Measurements from ENCODE around the gene CDKN1C.

CDKN1C gene

DNA sequence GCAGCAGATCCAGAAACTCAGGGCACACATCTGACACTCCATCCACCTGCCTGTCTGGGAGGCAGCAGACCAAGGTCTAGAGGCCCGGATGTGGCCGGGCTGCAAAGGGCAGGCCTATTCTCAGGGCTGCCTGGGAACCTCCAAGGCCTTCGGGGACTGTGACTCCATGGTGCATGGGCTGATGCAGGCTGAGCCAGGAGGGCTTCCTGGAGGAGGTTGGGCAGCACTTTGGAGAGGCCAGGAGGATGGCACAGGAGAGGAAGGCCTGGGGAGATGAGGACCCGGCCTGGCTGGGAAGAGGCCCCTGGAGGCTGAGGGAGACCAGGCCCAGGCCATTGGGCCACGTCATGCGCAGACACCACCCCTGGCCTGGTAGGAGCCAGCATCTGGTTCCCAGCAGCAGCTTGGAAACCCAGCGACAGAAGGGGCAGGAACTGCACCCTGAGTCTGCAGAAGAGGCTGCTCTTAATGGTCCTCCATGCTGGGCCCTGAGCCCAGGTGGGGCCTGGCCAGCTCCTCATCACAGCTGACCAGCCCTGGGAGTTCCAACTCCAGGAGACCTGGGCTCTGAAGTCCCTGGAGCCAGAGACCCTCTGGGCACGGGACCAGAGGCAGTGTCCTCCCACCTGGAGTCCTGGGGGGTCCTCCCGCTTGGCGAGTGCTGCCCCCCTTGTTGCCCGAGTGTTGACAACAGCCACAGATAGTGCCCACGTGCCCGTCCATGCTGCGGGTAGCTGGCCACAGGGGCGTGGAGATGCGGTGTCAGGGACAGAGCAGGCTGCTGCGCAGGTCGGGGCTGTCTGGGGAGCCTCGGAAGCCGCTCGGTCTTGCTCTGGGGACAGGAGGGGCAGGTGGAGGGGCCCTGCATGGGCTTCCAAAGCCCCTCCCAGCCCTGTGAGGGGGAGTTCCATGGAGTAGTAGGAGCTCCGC lies 38.1 kb upstream of the CDKN1C start:
- Histone ChIP-seq H4K20me1 (peaks cover 21% of the 10 kb centered on the region), H3K36me3 (no peaks in the 10 kb centered on the region), H3K27ac (no peak overlapping the region)

DNA sequence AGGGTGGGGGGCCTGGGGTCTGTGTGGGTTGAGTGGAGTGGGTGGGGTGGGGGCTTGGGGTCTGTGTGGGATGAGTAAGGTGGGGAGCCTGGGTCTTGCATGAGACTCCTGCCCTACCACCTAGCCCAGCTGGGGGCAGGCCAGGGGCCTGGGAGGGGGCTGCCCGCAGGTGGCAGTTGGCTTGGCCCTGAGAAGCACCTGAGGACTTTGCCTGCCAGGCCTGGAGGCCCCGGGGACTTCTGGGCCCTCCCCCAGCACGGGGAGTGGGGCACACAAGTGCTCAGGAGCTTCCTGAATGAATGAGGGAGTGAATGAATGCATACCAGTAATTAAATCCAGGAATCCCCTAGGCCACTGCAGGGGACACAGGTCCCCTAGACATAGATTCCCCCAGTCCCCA lies 37.1 kb upstream of the CDKN1C start:
- H3K9me3 ChIP-seq = no peaks in the 10 kb centered on the region
- H3K4me3 ChIP-seq = no peak overlapping the region
- no peaks in the 10 kb centered on the region for H3K36me3 ChIP-seq
- H3K27me3 ChIP-seq = peaks cover 16% of the 10 kb centered on the region
- H3K9ac ChIP-seq = no peak overlapping the region
- no peak overlapping the region for H3K27ac ChIP-seq
- no peak for TF ChIP-seq Cebpa-rat (IDR thresholded peaks at IDR 0.05)
- H3K4me2 ChIP-seq = no peak overlapping the region
- H4K20me1 ChIP-seq = peaks cover 10% of the 10 kb centered on the region
- H3K4me1 ChIP-seq = peaks cover 77% of the 10 kb centered on the region

More for the DNA sequence above, 38.1 kb upstream of the CDKN1C start:
- peaks cover 26% of the 10 kb centered on the region for H3K27me3 ChIP-seq
- H3K4me1 ChIP-seq = peaks cover 77% of the 10 kb centered on the region
- H3K9me3 ChIP-seq = no peaks in the 10 kb centered on the region
- no peak overlapping the region for H3K9ac ChIP-seq
- 0 out of 2 replicates have a peak overlapping the region, but pooled peaks have one; percentile 12 for H3K4me2 ChIP-seq
- H3K4me3 ChIP-seq = no peak overlapping the region
- no peak for TF ChIP-seq Cebpa-rat (IDR thresholded peaks at IDR 0.05)

DNA sequence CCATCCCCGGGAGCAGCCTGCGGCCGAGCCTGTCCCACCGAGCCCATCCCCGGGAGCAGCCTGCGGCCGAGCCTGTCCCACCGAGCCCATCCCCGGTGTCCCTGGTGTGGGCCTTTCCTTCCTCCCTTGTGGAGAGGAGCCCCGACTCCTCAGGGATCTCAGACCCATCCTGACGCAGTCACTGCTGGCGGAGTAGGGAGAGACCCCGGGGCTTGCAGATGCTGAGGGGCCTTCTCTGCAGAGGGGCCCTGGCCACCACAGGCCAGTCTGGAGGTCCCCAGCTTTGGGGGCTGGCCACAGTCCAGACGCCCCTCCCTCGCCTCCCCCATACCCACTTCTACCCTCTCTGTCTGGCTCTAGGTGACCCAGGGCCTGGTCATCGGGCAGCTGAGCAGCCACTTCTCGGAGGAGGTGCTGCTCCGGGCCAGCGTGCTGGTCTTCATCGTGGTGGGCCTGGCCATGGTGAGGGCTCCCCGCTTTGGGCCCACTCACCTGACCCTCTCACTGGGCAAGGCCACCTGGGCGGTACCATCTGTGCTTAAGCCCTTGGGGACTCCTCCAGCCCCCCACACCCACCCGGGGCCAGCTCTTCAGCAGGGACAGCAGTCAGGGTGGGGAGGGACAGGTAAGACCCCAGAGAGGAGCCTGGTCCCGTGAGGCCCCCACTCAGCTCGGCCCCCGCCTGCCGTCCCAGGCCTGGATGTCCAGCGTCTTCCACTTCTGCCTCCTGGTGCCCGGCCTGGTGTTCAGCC lies 36.3 kb upstream of the CDKN1C start:
- Histone ChIP-seq H3K36me3 (no peaks in the 10 kb centered on the region), H3K9me3 (no peaks in the 10 kb centered on the region), H4K20me1 (peaks cover 3% of the 10 kb centered on the region; the same call in 1 of the 2 replicates), H3K27ac (no peak overlapping the region), H3K4me1 (peaks cover 77% of the 10 kb centered on the region), H3K4me3 (no peak overlapping the region), H3K27me3 (peaks cover 8% of the 10 kb centered on the region), H3K9ac (no peak overlapping the region), H3K4me2 (peak overlapping the region; percentile 98)
- no peak for TF ChIP-seq Cebpa-rat (IDR thresholded peaks at IDR 0.05)

DNA sequence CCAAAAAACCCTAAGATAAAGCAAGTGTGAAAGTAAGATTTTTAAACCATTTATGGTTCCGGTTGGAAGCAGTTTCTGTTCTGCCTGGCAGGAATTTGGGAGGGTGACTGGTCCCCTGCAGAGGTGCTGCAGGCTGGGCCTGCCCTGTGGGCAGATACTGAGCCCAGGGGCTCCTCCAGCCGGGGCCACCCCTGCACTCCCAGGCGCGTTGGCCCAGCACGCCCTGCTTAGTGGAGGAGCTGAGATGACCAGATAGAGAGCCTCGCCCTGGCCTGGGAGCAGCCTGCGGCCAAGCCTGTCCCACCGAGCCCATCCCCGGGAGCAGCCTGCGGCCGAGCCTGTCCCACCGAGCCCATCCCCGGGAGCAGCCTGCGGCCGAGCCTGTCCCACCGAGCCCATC lies 35.7 kb upstream of the CDKN1C start:
- Histone ChIP-seq H3K36me3 (no peaks in the 10 kb centered on the region), H3K27ac (no peak overlapping the region), H3K4me1 (peaks cover 82% of the 10 kb centered on the region), H4K20me1 (no peaks in the 10 kb centered on the region), H3K9me3 (no peaks in the 10 kb centered on the region), H3K4me2 (peak overlapping the region; percentile 98), H3K27me3 (peaks cover 2% of the 10 kb centered on the region), H3K9ac (no peak overlapping the region), H3K4me3 (no peak overlapping the region)
- no peak for TF ChIP-seq Cebpa-rat (IDR thresholded peaks at IDR 0.05)

DNA sequence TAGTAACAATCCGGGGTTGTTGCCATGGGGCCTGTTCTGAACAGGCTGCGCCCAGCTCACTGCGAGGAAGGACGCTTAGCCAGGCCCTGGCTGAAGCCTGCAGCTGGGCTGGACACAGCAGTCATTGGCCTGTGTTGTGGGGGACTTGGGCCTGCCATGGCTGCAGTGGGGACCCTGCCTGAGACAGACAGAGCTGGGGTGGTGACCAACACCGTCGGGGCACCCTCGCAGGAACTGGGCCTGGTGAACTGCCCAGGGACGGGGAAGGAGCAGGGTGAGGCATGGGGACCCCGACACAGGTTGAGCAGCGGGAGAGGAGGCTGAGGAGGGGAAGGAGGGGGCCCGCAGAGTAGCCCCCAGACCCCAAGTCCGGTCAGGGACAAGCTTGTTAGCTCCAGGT lies 34.8 kb upstream of the CDKN1C start:
- peak overlapping the region; percentile 98 for H3K4me2 ChIP-seq
- H3K4me1 ChIP-seq = peaks cover 91% of the 10 kb centered on the region
- no peaks in the 10 kb centered on the region for H3K27me3 ChIP-seq
- no peaks in the 10 kb centered on the region for H3K9me3 ChIP-seq
- H3K36me3 ChIP-seq = no peaks in the 10 kb centered on the region
- H4K20me1 ChIP-seq = no peaks in the 10 kb centered on the region
- TF ChIP-seq Cebpa-rat (IDR thresholded peaks at IDR 0.05) = no peak
- 0 out of 2 replicates have a peak overlapping the region, but pooled peaks have one; percentile 33 for H3K4me3 ChIP-seq
- peak overlapping the region; percentile 65 for H3K9ac ChIP-seq
- peak overlapping the region; percentile 93 for H3K27ac ChIP-seq

DNA sequence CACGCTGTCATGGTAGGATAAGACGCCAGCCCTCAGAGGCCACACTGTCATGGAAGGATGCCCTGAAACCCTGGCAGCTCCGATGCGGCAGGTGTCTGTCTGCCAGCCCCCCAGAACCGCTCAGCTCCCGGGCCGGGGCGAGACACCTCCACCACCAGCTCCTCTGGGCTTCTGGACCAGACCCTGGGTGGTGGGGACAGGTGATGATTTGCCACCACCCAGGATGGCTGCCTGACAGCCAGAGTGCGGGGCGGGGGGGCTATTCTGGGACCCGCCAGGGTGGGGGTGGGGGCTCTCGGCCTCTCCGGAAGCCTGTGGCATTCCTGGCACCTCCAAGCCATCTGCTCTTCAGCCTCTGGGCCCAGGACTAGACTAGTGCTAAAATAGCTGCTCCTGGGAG lies 34.3 kb upstream of the CDKN1C start:
- Histone ChIP-seq H4K20me1 (no peaks in the 10 kb centered on the region), H3K27ac (peak overlapping the region; percentile 93), H3K4me2 (peak overlapping the region; percentile 98), H3K36me3 (no peaks in the 10 kb centered on the region), H3K27me3 (no peaks in the 10 kb centered on the region), H3K9ac (peak overlapping the region; percentile 65; the same call in 1 of the 2 replicates), H3K9me3 (no peaks in the 10 kb centered on the region), H3K4me1 (peaks cover 92% of the 10 kb centered on the region), H3K4me3 (peak overlapping the region; percentile 33; the same call in 1 of the 2 replicates)
- no peak for TF ChIP-seq Cebpa-rat (IDR thresholded peaks at IDR 0.05)

DNA sequence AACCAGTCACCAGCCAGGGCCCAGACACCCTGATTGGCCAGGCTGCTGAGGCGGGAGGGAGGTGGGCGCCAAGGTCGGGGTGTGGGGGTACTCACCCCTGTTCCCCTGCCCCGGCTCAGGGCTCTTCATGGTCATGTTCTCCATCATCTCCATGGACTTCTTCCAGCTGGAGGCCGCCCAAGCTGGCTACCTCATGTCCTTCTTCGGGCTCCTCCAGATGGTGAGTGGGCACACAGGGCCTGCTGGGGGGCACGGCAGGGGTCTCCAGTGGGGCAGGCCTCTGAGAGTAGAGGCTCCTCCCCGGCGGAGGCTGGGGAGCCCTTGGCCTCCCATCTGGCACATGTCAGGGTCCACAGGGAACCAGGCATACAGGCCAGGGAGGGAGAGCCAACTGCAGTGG lies 33.6 kb upstream of the CDKN1C start:
- Histone ChIP-seq H3K9me3 (no peaks in the 10 kb centered on the region), H3K4me1 (peaks cover 92% of the 10 kb centered on the region), H3K4me2 (peak overlapping the region; percentile 98), H3K27me3 (no peaks in the 10 kb centered on the region), H3K9ac (peak overlapping the region; percentile 41; the same call in 1 of the 2 replicates), H3K27ac (peak overlapping the region; percentile 93), H3K36me3 (no peaks in the 10 kb centered on the region), H4K20me1 (no peaks in the 10 kb centered on the region), H3K4me3 (peak overlapping the region; percentile 33; the same call in 1 of the 2 replicates)
- no peak for TF ChIP-seq Cebpa-rat (IDR thresholded peaks at IDR 0.05)

DNA sequence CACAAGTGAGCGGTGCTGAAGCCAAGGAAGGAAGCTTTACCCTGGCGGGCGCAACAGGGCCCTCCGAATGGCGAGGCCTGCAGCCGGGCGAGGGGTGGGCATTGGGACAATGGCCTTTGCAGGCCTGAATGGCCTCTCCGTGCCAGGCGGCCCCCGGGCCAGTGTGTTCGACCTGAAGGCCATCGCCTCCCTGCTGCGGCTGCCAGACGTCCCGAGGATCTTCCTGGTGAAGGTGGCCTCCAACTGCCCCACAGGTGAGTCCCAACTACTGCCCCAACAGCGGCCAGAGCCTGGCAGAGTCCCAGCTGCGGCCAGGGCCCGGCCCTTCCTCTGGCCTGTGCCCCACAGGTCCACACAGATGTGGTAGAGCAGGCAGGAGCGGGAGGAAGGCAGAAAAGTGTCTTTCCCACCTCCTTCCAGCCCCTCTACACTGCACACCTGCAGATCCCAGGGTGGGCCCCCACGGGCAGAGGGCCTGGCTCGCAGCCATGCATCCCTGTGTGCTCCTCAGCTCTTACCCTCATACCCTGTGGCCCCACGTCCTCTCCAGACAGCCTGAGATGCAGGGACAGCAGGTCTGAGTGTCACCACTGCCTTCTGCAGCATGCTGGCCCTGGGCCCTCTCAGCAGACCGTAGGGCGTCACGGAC lies 32.4 kb upstream of the CDKN1C start:
- Histone ChIP-seq H3K36me3 (no peaks in the 10 kb centered on the region), H4K20me1 (no peaks in the 10 kb centered on the region), H3K27ac (peak overlapping the region; percentile 93), H3K27me3 (no peaks in the 10 kb centered on the region), H3K4me1 (peaks cover 98% of the 10 kb centered on the region), H3K9ac (peak overlapping the region; percentile 40; the same call in 1 of the 2 replicates), H3K9me3 (no peaks in the 10 kb centered on the region), H3K4me2 (peak overlapping the region; percentile 98), H3K4me3 (no peak overlapping the region)
- no peak for TF ChIP-seq Cebpa-rat (IDR thresholded peaks at IDR 0.05)

DNA sequence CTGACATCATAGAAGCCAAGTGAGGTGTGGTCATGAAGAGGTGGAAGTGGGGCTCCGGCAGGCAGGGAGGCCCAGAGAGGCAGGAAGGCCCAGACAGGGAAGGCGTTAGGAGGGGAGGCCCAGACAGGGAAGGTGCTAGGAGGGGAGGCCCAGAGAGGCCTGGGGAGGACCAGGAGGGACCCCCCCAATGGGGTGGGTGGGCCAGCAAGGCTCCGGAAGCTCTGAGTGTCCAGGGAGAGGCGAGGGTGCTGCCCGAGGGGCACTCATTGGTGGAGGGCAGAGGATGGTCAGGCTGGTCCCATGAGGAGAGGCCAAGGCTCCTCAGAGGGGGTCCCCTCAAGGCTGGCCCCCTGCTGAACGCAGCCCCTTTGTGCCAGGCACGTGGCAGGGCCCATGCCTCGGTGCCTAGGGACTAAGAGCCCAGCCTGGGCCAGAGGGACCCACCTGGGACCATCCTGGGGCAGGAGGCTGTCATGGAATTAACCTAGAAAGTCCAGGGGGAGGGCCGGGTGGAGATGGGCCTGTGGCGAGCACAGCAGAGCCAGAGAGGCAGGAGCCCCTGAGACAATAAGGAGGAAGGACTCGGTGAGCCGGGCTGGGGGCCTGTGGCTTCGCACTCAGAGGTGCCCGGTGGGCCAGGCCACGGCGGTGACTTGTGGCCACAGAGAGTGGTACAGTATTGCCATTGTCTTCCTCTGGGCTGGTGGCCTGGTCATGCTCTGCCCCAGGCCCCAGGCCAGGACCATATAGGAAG lies 31.5 kb upstream of the CDKN1C start:
- no peaks in the 10 kb centered on the region for H3K36me3 ChIP-seq
- H3K27me3 ChIP-seq = no peaks in the 10 kb centered on the region
- H4K20me1 ChIP-seq = no peaks in the 10 kb centered on the region
- H3K4me3 ChIP-seq = no peak overlapping the region
- no peak for TF ChIP-seq Cebpa-rat (IDR thresholded peaks at IDR 0.05)
- peak overlapping the region; percentile 98 for H3K4me2 ChIP-seq
- H3K9ac ChIP-seq = peak overlapping the region; percentile 40; the same call in 1 of the 2 replicates
- H3K4me1 ChIP-seq = peaks cover 100% of the 10 kb centered on the region
- H3K9me3 ChIP-seq = no peaks in the 10 kb centered on the region
- H3K27ac ChIP-seq = peak overlapping the region; percentile 93

All from BLaER1 (cell line).